Middle frontal gyrus (tissue), 1 donor: ENCODE results near the gene POFUT1.
A peak's percentile ranks its signal among the peaks of the same experiment; 100 is the strongest.
"Not testable (repeated sequence)": the region's sequence is repeated elsewhere in the genome, so short reads cannot be mapped to it uniquely, and the experiment has no call there.

ENCODE experiments used
- DNase-seq: peaks from one replicate; pipeline ENCODE4 v3.0.0-alpha.2; 2015; ENCODE audit warnings: low spot score; ENCODE audit errors: extremely low spot score

Gene POFUT1

DNA sequence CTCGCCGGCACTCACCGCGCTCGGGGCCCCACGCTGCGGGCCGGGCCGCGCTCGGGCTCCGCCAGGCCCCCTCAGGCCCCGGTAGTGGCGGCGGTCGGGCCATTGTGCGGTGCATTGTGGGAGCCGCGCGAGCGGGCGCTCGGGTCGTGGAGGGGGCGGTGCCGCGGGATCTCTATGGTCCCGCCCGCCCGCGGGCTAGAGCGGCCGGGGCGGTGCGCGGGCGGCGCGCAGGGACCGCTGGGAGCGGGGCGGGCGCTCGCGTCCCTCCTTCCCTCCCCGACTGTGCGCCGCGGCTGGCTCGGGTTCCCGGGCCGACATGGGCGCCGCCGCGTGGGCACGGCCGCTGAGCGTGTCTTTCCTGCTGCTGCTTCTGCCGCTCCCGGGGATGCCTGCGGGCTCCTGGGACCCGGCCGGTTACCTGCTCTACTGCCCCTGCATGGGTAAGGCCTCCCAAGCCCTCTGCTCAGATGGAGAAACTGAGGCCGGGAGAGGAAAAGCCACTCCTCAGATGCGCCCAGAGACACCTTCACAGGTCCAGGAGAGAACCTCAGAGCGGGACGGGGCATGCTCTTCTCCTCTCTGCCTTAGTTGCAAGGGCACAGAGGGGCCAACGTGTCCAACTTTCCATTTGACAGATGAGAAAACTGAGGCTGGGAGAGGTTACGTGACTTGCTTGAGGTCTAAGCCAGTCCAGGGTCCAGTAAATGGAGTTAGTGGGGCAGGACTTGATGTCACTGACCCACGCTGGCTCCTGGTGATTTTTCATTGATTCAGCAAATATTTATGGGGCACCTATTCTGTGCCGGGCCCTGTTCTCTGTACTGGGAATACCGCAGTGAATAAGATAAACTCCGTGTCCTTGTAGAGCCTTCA, at the start of gene POFUT1, which contains the start of gene PLAGL2:
TSS of gene POFUT1 (plus strand) at position 255 of the 873 bp plus-strand sequence. CDS start at position 317, 62 bp downstream.
TSS of gene PLAGL2 (minus strand) at position 118 of the 873 bp plus-strand sequence. CDS start 5,565 bp downstream, outside the sequence.
- peak; percentile 80 for DNase-seq

DNA sequence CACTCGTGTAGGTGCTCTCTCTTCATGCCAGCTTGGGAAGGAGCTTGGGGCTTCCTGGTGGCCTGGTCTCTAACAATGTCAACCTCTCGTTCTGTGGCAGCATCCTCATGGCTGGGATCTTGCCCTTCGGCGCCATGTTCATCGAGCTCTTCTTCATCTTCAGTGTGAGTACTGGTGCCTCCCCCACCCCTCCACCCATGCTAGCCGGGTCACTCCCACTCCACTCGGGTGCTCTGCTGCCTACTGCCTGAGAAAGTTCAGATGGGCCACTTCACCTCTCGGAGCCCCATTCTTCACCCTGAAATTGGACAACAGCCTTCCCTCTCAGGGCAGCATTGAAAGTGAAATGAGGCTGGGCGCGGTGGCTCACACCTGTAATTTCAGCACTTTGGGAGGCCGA, 49.3 kb upstream of the POFUT1 start:
- no peak for DNase-seq

DNA sequence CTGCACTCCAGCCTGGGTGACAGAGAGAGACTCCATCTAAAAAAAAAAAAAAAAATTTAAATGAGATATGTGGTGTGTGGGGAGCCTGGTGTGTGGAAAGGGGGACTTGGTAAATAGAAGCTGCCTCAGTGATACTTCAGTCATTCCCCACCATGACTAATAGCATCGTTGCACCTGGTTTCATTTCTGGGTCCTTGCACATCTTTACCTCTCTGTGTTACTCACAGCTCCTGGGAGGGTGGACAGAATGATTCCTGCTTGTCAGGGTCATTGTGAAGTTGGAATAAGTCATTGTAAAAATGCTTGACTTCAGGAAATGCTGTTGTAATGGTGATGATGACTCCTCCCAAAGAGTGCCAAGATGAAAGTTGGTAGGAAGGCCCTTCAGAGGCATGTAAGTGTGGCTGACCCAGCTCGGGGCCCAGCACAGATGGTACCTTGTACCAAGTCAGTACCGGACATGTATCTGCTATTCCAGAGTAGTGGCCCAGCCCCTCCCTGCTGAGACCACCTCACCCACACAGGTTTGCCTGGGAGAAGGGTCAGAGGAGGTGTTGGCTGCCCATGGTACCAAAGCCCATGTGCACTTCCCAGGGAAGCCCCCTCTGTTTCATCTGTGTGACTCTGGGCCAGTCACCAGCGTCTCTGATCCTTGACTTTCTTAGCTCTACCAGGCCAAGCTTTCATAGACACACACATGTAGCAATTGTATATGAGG, 48.6 kb upstream of the POFUT1 start:
- no peak for DNase-seq

DNA sequence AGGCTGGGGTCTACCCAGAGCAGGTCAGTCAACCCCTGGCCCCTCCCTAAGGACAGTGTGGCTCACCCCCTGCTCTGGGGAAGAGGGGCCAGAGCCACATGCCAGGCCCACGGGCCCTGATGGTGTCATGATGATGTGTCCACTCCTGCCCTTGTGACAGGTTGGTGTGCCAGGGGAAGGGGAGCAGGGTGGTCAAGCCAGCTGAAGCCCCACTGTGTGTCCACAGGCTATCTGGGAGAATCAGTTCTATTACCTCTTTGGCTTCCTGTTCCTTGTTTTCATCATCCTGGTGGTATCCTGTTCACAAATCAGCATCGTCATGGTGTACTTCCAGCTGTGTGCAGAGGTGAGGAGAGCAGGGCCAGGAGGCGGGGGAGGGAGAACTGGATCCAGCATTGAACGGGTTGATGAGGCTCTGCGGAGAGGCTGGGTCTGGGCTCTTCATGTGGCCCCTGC, 47.9 kb upstream of the POFUT1 start:
- no peak for DNase-seq

- no peak for DNase-seq
Measured at GRCh38 chr20:32160341-32160740, 47.3 kb upstream of the POFUT1 start.

- no peak for DNase-seq
Measured at GRCh38 chr20:32162351-32162750, 45.3 kb upstream of the POFUT1 start.

DNA sequence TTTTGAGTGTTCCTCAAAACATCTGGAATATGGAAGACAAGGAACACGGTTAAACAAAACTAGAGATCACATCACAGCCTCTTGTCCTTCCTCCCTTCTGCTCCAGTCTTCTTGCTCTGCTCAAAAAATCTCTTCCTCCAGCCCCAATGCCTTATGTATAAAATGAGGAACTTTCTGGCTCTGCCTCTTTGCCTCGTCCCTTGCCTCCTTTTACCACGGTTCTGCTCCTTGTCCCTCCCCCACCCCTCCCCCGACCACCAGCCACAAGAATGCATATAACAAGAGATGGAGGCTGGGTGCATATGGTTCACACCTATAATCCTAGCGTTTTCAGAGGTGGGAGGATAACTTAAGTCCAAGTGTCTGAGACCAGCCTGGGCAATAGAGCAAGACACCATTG, 43.7 kb upstream of the POFUT1 start:
- DNase-seq, result no peak

- DNase-seq, result no peak
Measured at GRCh38 chr20:32164984-32165735, 42.5 kb upstream of the POFUT1 start.

DNA sequence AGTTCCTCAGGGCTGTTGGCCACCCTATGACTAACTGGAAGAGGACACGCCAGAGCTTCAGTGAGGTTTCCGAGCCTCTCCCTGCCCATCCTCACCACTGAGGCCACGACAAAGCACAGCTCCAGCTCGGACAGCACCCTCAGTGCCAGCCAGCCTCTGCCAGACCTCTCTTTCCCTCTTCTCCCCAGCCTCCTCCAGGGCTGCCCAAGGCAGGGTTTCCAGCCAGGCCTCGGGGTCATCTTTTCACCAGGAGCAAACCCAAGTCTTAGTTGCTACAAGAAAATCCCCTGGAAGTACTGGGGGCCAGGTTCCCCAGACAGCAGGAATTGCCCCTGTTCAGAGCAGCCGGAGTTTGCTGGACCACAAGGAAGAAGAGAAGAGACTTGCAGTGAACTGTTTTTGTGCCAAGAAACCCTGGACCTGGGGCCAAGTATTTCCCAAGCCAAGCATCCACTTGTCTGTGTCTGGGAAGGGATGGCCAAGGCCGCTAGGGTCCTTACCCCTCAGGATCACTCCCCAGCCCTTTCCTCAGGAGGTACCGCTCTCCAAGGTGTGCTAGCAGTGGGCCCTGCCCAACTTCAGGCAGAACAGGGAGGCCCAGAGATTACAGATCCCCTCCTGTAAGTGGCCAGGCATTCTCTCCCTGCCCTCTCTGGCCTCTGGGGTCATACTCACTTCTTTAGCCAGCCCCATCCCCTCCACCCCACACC, 41.7 kb upstream of the POFUT1 start:
- no peak for DNase-seq

DNA sequence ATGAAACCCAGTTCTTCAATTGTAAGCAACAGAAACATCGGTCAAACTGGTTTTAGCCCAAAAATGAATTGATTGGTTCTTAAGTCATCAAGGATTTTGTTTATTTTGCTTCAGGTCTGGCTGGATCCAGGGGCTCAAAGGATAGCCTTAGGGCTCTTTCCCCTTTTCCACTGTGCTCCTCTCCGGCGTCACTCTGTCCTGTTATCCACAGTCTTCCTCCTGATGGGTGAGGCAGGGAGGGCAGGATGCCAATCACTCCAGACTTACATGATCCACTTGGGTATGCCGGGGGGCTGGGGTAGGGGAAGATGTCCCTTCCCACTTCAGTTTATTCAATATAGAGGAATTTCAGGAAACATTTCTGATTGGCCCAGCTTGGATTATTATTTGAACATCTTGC, 40.1 kb upstream of the POFUT1 start:
- DNase-seq, result no peak

DNA sequence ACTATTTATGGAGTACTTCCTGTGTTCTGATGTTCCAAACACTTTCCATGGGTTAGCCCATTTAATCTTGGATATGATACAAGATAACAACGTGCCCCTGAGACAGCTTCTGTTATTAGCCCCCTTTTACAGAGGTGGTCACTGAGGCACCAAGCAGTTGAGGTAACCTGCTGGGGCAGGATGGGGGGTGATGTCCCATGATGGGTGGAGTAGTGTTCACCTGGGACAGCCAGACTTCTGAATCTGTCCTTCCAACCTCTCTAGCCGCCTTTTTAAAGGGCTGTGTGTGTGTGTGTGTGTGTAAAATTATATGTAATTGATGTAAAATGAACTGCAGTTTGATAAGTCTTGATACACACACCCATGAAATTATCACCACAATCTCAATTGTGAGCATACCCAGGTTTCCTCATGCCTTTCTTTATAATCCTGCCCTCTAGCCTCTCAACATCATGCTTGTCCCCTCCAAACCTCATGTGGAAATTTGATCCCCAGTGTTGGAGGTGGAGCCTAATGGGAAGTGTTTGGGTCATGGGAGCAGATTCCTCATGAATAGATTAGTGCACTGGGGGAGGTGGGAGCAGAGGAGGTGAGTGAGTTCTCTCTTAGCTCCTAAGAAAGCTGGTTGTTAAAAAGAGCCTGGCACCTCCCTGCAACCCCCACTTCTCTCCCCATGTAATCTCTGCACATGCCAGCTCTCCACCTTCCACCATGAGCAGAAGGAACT, 39.3 kb upstream of the POFUT1 start:
- DNase-seq, result no peak

GRCh38 chr20:32177696-32178095, 30.0 kb upstream of the POFUT1 start:
- not testable (repeated sequence) for DNase-seq

GRCh38 chr20:32179515-32179914, 28.2 kb upstream of the POFUT1 start:
- no peak for DNase-seq

- DNase-seq, result no peak
Measured at GRCh38 chr20:32179934-32180333, 27.7 kb upstream of the POFUT1 start.

DNA sequence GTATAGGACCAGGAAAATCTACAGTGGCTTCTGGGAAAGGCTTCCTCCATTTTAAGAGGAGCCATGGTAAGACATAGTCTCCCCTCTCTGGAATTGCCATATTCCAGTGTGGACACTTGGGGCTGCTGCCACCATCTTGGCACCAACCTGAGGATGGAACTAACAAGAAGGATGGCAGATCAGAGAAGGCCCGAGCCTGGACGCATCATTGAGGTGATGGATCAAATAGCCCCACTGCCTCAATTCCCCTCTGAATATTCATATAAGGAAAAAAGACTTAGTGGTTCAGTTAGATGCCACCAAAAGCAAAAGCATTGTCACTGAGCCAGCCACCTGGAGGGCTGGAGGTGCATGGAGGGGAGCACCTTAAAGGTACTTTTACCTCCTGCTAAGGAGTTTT, 26.1 kb upstream of the POFUT1 start:
- DNase-seq, result no peak

GRCh38 chr20:32183947-32184635, 23.6 kb upstream of the POFUT1 start:
- DNase-seq, result no peak

DNA sequence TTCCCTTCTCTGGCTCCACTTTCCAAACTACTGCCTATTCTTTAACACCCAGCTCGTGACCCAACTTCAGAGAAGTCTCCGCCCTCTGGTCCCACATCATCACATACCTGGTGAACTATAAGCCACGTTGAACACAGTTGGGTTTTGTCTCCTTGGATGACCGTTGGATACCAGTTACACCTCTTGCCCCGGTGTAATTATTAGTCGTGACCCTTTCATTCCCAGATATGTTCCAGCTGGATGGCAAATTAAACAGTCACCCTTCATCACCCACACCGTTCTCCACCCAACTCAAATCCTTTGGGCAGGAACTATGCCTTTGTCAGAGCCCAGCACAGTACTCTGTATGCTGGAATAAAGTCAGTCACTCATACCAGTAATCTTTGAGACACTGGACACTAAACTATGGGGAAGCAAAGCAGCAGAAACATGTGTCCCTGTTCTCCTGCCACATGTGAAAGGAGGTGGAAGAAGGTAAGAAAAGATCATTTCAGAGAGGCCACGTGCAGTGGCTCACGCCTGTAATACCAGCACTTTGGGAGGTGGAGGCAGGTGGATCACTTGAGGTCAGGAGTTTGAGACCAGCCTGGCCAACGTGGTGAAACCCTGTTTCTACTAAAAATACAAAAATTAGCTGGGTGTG, 22.6 kb upstream of the POFUT1 start:
- DNase-seq, result no peak

DNA sequence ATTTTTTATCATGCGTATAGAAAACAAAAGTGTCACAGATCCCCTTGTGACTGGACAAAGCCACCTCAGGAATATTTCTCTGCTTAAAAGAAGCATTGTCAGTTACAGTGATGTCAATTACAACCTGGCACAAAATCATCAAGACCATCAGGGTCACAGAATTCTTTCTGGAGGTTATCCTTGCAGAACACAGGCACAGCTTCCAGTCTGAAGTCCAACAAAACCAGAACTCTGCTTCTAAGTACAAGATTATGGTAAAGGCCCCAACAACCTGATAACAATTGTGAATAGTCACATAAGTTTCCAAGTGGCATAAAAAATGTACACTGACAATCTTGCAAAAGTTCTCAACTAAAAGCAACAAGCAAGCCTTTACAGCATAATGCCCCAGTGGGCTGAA, 21.2 kb upstream of the POFUT1 start:
- DNase-seq, result no peak
